KBM-7 (cell line): Measurements from ENCODE around the gene FMNL3.
"Not testable (repeated sequence)": the region's sequence is repeated elsewhere in the genome, so short reads cannot be mapped to it uniquely, and the experiment has no call there.

Experiments
- DNase-seq: peaks from one replicate; pipeline ENCODE4 v3.0.0-alpha.2; 2015
- in situ Hi-C: fragments of 300-500 bp; cut with MboI; formaldehyde crosslinking; loops from 2 replicates; pipeline ENCODE4 v1.14.3; 2020; ENCODE audit warnings: low sequenced_read_pairs, low pct_unique_long_range_greater_than_20kb, mixed read lengths

Gene FMNL3

DNA sequence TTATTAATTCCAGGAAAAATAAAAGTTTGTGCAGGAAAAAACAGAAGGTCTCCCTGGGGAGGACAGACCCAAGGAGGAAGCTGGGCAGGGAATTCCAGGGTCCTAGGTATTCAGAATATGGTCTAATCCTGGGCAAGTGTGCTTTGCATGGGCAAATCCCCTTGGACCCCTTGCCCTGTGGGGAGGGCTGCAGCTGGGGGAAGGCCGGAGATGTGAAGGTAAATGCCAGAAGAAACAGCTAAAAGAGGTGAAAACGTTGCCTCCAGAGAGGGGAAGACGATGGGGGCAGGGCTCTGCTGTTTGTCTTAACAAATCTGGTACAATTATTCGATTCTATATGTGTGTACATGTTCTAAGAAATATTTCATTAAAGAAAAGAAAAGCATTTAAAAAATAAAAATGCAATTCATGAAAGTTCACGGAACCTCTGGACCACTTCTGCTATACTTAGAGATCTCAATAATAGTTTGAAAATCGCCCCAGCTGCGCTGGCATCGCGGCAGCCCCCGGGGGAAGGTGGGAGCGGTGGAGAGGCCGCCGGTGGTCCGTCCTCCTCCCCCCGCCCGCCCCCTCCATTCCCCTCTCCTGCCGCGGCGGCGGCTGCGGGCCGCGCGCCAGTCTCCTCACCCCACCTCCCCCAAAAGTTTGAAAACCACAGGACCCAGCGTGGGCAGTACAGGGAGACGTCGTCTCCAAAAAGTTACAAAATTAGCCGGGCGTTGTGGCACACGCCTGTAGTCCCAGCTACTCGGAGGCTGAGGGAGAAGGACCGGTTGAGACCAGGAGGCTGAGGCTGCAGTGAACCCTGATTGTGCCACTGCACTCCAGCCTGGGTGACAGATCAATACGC, 85.3 kb downstream of the FMNL3 start:
- in situ Hi-C loops: no loop called here

GRCh38 chr12:49619286-49619685, 87.9 kb downstream of the FMNL3 start:
- in situ Hi-C loops: no loop called here
- no peak for DNase-seq

More for the DNA sequence above, 85.3 kb downstream of the FMNL3 start:
- no peak for DNase-seq

- DNase-seq: no peak
- in situ Hi-C loops: no loop called here
These were observed 88.6 kb downstream of the FMNL3 start for GRCh38 chr12:49618576-49618975.

- in situ Hi-C loops: no loop called here
- DNase-seq: no peak
These were observed 90.5 kb downstream of the FMNL3 start for GRCh38 chr12:49616533-49617219.

DNA sequence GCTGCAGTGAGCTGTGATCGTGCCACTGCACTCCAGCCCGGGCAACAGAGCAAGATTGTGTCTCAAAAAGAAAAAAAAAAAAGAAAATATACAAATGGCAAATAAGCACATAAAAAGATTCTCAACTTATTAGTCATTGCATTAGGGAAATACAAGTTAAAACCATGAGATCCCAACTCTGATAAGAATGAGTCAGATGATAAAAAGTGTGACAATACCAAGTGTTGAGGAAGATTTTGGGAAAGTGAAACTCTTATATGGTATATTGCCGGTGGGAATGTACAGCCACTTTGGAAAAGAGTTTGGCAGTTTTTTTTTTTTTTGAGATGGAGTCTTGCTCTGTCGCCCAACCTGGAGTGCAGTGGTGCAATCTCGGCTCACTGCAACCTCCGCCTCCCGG, 91.5 kb downstream of the FMNL3 start:
- in situ Hi-C loops: no loop called here
- DNase-seq: no peak

DNA sequence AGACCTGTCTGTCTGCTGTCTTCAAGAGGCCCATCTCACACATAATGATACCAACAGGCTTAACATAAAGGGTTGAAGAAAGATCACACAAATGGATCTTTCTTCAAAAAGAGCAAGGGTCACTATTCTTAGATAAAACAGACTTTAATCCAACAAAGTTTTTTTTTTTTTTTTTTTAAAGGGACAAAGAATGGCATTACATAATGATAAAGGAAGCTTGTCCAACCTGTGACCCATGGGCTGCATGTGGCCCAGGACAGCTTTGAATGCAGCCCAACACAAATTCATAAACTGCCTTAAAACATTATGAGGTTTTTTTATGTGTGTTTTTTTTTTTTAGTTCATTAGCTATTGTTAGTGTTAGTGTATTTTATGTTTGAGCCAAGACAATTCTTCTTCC, 95.0 kb downstream of the FMNL3 start:
- DNase-seq: no peak
- in situ Hi-C loops: no loop called here

- in situ Hi-C loops, DNase-seq: not testable (repeated sequence)
These were observed 96.4 kb downstream of the FMNL3 start for GRCh38 chr12:49610785-49611184.

GRCh38 chr12:49609875-49610154, 97.4 kb downstream of the FMNL3 start:
- in situ Hi-C loops: no loop called here
- DNase-seq: no peak

GRCh38 chr12:49609059-49609874, 97.9 kb downstream of the FMNL3 start:
- in situ Hi-C loops: no loop called here

GRCh38 chr12:49605539-49605938, 101.7 kb downstream of the FMNL3 start, which contains the start of gene FAM186B:
TSS of gene FAM186B (minus strand) at chr12:49605639. CDS start at chr12:49605477, 162 bp downstream.
- DNase-seq, in situ Hi-C loops: not testable (repeated sequence)

More at GRCh38 chr12:49609059-49609874, 97.9 kb downstream of the FMNL3 start:
- no peak for DNase-seq

GRCh38 chr12:49604856-49605255, 102.3 kb downstream of the FMNL3 start:
- DNase-seq: no peak
- in situ Hi-C loops: no loop called here

- no peak for DNase-seq
- in situ Hi-C loops: no loop called here
These were observed 103.5 kb downstream of the FMNL3 start for GRCh38 chr12:49603721-49604120.

- DNase-seq: no peak
- in situ Hi-C loops: no loop called here
These were observed 107.2 kb downstream of the FMNL3 start for GRCh38 chr12:49599961-49600360.

DNA sequence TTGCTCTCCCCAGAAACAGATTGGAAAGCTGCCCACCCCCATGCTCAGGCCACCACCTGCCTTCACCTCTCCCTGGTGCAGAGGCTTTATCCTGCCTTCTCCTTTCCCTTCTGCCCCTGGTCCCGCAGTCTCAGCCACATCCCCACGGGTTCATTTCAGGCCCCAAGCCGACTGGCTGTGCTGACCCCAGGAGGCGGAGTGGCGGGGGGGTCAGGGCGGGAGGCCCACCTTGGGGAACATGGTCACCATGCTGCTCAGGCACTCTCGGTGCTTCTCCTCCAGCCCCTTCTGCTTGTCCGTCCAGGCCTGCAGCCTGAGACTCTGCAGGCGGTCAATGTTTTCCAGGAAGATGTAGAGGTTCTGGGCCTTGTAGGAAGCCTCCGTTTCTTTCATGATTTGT, 108.7 kb downstream of the FMNL3 start:
- no peak for DNase-seq
- in situ Hi-C loops: no loop called here

DNA sequence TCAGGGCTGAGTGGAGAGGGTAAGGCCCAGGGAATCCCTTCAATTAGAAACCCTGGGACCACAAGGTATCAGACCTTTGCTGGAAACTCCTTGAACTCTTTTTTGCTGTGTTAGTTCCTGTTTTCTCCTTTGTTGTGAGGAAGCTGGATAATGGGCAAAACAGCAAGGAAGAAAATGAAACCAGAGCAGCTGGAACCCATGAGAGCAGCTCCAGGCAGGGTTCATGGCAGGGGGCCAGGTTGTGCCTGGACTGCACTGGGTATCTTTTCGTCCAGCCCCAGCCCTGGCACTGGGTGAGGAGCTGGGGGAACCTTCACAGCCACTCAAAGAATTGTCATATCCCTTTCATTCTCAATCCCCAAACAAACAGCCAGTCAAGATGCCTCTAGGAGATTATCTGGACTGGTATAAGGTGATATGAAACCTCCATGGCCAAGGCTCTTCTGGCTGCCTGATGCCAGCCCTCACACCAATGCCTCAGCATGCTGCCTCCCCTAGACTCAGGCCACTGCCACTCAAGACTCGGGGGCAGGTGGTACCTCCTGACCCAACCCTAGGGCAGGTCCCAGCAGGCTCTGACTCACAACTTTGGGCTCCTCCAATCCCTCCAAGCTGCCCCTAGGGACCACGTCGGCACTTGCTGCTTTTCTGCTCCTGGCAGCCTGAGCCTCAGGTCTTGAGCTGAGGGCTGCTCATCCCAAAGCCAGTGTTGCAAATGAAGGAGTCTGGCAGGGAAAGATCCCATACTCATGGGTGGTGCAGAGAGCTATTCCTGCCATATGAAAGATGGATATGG, 118.3 kb downstream of the FMNL3 start:
- in situ Hi-C loops: no loop called here
- DNase-seq: peak; percentile 44

DNA sequence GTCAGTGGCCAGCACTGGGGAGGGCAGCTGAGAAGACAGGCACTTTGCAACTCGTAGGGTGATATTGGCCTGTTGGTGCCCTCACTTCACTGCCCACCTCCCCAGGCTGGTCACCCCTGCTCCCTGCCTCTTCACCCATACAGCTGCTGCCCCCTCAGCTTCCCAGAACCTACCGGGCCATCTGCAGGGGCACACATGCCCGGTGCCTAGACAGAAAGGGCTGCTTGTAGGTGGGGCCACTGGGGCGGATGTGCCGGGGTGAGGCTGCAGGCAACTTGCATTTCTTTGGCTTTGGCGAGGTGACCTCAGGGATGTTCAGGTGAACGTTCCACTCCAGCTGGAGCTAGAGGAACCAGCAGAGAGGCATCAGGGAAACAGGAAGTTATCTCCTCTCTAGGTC, 118.9 kb downstream of the FMNL3 start:
- in situ Hi-C loops: no loop called here
- no peak for DNase-seq

DNA sequence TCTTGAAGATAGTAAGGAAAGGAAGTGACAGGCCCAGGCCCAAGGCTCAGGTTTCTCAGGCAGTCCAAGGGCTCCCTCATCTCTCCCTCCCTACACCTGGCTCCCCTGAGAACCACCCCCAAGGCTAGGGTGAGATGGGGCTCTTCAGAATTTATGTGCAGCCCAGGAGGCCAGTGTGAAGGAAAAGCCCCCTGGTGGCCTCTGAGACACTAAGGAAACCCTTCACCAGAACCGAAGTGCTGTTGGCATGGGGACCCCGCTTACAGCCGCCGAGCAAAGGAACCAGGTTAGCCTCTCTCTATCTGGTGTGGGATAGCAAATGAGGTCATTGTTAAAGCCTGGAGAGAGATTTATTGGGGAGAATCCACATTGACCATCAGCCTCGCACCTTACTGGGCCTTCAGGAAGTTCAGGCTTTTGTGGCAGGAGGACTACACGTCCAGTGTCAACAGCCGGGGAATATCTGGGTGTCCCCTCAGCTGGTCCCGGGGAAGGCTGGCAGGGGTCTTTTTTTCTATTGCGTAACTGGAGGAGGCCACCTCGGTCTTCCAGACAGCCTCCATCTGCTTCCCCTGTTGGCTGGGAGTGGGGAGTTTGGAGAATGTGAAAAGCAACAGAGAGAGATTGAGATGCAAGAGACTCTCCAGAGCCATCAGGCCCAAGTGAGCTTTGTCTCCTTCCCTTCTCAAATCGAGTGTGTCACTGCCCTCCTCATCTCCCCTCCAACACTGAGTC, 119.9 kb downstream of the FMNL3 start:
- DNase-seq: no peak
- in situ Hi-C loops: no loop called here
